HG03097 (cell line): ENCODE results near the gene PIP5K1C.
"Not testable (repeated sequence)": the region's sequence is repeated elsewhere in the genome, so short reads cannot be mapped to it uniquely, and the experiment has no call there.

Experiments used
- ATAC-seq: cut with Tn5 transposase; IDR thresholded peaks from one replicate; pipeline ENCODE4 v1.9.1; 2021; ENCODE audit not compliant: unreplicated experiment, low FRiP score

PIP5K1C gene

DNA sequence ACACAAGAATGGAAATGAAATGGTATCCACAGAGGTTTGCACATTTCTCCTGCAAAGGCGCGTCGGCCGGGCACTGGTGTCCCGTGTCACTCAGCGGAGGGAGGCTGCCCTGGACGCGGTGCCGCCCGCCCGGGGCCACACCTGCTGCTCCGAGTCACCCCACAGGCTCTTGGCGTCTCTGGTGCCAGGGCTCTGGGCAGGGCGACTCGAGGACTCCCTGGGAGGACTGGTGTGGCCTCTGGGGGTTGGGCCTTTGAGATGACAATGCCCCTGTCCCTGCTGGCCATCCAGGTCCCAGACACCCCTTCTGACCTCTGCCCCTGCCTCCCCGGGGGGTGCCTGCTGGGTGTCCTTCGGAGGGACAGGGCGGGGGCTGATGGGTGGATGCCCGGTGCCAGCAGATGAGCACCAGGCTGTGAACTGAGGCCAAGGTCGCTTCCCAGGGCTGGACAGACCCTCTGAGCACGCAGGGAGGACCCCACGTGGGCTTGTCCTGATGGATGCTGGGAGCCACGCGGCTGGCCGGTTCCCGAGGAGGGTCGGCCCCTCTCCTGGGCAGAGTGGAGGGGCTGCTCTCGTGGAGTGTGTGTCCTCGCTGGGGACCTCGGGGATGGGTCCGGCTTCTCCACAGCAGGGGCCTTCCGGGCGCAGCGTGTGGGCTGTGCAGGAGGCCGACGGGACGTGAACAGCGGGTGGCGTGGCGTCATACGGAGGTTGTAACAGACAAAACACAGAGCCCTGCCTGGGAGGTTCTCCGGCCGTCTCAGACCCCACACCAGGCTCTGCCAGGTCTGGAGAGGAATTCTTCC is 69.0 kb downstream of the PIP5K1C start:
- ATAC-seq = no peak

GRCh38 chr19:3628766-3629165 is 71.5 kb downstream of the PIP5K1C start:
- ATAC-seq = not testable (repeated sequence)

GRCh38 chr19:3627351-3627723 is 72.9 kb downstream of the PIP5K1C start:
- ATAC-seq = no peak

GRCh38 chr19:3626473-3627350 is 73.6 kb downstream of the PIP5K1C start, which contains the start of gene CACTIN:
Gene CACTIN (minus strand): TSS chr19:3626790. CDS start chr19:3626762, 28 bp downstream.
- ATAC-seq = peak; percentile 65

DNA sequence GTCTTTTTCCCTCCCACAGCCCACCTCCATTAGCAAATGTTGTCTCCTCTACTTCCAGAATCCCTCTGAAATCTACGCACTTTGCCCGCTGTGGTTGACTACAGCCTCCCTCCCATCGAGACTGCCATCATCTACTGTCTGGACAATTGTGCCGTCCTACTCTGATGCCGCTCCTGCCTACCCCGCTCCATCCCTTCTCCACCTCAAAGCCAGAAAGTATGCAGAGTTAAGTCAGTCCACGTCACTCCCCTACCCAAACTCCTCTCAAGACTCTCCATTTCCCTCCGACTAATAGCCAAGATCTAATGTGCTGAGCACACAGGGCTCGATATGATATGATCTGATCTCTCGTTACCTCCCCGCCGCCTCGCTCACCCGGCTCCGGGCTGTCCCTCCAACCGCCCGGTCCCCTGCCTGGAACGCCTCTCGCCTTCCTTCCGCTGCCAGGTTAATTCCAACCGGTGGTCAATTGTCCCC is 74.2 kb downstream of the PIP5K1C start:
- ATAC-seq = peak; percentile 8

DNA sequence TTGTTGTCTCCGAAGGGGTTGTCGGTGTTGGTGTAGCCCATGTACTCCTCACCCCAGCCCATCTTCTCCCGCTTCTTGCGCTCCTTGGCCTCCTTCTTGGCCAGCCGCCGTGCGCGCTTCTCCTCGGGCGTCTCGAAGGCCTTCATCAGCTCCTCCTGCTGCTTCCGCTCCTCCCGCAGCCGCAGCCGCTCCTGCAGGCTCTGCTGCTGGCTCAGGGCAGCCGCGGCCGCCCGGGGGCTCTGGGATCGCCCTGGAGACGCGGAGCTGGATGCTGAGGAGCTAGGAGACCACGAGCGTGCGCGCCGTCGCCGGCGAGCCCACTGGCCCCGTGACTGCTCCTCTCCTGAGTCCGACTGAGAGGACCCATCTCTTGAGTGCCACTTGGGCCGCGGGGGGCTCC is 76.6 kb downstream of the PIP5K1C start:
- ATAC-seq = no peak

DNA sequence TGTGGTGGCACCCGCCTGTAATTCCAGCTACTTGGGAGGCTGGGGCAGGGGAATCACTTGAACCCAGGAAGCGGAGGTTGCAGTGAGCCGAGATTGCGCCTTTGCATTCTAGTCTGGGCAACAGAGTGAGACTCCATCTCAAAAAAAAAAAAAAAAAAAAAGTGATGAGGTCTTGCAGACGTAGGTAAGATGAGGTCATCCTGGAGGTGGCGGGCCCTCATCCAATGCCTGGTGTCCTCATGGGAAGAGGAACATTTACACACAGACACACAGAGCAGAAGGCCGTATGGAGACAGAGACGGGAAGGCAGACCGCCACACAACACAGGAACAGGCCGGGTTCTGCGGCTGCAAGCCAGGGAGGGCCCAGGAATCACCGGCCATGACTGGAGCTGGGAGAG is 78.0 kb downstream of the PIP5K1C start:
- ATAC-seq = no peak

GRCh38 chr19:3621689-3622088 is 78.6 kb downstream of the PIP5K1C start:
- no peak for ATAC-seq

DNA sequence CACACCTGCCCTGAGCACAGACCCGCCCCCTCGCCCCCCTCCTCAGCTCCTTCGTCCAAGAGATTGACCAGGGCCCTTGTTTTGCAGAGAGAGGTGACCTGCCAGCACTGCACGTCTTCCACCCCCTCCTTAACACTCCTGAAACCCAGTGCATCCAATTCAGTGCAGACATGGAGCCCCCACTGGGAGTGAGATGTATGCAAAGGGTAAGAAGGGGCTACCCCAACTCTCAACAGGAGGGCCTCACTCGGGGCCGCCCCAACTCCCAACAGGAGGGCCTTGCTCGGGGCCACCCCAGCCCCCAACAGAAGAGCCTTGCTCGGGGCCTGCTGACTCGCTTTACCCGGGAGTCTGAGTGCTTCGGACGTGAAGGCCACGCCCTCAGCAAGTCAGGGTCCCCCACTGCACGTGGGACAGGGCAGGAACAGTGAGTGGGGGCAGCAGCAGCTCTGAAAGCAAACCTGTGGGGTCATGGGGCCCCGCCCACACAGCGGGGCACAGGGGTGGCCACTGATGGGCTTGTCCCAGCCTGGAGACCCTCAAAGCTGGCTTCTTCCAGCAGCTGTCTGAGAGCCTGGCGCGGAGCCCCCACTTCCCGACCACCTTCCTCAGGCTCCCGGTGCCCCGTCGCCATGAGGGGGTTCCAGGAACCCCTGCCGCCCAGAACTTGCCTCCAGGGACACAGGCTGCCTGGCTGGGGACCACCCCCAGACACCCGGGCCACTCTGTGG is 79.3 kb downstream of the PIP5K1C start:
- ATAC-seq = no peak

DNA sequence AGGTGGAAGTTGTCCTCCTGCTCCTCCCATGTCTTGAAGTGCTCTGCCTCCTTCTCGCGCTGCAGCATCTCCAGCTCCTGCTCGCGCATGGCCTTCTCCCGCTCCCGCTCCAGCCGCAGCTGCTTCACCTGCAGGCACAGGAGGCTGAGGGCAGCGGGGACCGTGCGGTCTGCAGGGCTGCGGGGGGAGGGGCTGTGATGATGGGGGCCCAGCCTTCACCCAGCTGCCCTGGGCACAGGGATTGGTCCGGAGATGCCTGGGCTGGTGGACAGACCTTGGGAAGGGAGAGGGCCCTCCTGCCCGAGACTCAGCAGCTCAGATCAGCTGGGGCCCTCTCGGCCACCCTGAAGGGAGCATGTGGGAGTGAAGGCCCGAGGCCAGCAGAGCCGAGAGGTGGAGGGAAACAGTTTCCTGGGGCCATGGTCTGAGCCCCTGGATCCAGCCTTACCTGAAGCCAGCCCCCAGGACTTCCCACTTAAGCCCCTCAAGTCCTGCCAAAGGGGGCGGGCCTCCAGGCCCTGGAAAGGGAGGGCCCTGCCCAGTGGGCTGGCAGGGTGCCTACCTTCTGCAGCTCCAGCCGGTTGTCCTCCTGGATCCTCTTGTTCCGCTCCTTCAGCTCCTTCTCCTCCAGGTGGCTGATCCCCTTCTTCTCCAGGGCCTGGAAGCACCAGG is 80.0 kb downstream of the PIP5K1C start:
- ATAC-seq = no peak

DNA sequence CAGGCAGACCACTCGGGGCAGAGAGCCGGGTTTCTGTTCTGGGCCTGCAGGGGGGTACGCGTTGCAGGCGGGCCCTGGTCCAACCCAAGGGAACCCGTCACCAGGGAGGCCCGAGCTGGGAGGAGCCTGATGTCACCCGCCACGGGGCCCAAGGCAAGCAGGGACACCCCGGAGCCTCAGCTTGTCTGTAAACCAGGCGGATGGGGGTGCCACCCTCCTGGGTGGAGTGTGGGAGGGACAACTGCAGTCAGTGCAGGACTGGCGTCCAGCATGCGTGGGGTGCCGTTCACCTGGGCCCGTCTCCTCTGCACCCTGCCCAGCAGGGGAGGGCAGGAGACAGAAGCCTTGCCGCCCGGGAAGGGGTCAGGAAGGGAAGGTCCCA is 80.6 kb downstream of the PIP5K1C start:
- no peak for ATAC-seq

- ATAC-seq = no peak
These were observed 81.2 kb downstream of the PIP5K1C start for GRCh38 chr19:3618811-3619630.

GRCh38 chr19:3618144-3618810 is 82.0 kb downstream of the PIP5K1C start:
- ATAC-seq = no peak

DNA sequence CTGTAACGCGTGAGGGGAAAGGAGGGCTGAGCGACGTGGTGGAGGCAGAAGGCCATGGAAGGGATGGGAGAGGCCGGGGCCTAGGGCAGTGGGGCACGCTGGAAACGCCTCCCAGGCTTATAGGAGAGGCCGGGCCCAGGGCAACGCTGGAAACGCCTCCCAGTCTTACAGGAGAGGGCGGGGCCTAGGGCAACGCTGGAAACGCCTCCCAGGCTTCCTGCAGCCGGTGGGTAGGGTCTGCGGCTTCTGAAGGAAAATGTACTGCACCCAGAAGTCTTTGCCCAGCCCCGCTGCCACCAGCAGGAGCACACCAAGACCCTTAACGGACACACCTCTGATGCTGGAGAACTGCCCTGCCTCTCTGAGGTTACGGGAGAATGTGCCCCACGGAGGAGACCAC is 82.8 kb downstream of the PIP5K1C start:
- ATAC-seq = no peak

- ATAC-seq = no peak
These were observed 84.6 kb downstream of the PIP5K1C start for GRCh38 chr19:3615524-3616135.

DNA sequence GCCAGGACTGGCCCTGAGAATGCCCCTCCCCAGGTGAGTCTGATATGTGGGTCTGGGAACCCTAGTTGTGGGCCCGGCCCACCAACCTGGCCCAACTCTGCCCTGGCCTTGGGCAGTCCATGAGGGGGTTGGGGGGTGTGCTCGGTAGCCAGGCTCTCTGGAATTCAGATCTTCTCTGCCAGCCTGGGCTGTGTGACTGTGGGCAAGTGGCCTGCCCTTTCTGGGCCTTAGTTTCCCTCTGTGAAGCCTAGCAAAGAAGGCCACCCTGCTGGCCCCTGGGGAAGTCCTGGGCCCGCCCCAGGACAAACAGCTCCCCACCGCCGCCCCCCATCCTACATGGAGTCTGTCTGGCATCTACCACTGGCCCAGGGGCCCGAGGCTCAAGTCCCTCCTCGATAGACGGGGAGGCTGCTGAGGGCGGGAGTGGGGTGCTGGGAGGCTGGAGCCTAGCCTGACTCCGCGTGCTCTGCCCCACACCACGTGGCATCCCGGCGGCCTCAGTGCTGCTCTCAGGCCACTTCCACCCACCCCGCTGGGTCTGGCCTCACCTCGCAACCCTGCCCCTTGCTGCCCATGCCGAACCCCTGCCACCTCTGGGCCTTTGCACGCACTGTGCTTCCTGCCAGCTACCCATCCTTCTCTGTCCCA is 85.3 kb downstream of the PIP5K1C start:
- ATAC-seq = no peak

GRCh38 chr19:3613818-3614661 is 86.2 kb downstream of the PIP5K1C start:
- no peak for ATAC-seq
